ENCODE measurements around the gene PHC2.
"Not testable (repeated sequence)": the region's sequence is repeated elsewhere in the genome, so short reads cannot be mapped to it uniquely, and the experiment has no call there.

Gene PHC2

GRCh38 chr1:33322109-33322508, 108.8 kb downstream of the PHC2 start:
- DNase-seq (ENCODE audit: low spot score in 2 of 2), result no peak
- Histone ChIP-seq H3K9me3 (no peaks in the 10 kb centered on the region), H3K36me3 (replicated peaks) (peaks cover 31% of the 10 kb centered on the region), H3K27me3 (ENCODE audit: low read depth) (peaks cover 14% of the 10 kb centered on the region), H3K4me3 (no peak overlapping the region), H3K4me1 (no peaks in the 10 kb centered on the region)
- in situ Hi-C loops (cut with MboI; ENCODE audit: low sequenced_read_pairs), result no loop called here

- Histone ChIP-seq H3K4me1 (no peaks in the 10 kb centered on the region), H3K36me3 (replicated peaks) (peaks cover 21% of the 10 kb centered on the region), H3K4me3 (no peak overlapping the region), H3K27me3 (ENCODE audit: low read depth) (peaks cover 14% of the 10 kb centered on the region), H3K9me3 (no peaks in the 10 kb centered on the region)
- in situ Hi-C loops (cut with MboI; ENCODE audit: low sequenced_read_pairs), result no loop called here
- DNase-seq (ENCODE audit: low spot score in 2 of 2), result no peak
Observed at GRCh38 chr1:33321178-33321577, 109.7 kb downstream of the PHC2 start.

DNA sequence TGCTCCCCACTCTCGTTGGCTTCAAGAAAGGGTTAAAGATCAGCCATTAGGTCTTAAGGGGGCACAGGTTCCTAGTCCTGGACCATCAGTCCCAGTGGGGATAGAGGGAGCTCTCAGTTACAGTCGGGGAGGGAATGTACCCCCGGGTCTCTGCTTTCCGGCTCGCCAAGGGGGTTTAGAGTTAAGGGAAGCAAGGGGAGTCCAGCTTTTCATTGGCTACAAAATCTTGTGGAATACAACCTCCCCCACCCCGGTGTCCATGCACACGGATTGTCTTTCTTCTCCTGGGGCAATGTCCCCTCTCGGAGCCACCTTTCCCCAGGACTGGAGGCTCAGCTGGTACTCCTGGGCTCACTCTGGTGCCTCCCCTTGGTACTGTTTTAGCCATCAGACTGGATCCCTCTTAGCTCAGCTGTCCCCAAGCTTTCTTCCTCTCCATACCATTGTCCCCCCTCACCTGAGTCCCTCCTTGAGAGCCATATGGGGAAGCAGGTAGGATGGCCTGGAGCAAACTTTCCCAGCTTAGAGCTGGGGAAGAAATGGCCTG, 110.2 kb downstream of the PHC2 start, which contains the start of gene A3GALT2:
Gene A3GALT2 (minus strand): TSS at position 480 of the 547 bp plus-strand sequence. CDS start 0 bp downstream, at position 480.
- Histone ChIP-seq H3K4me3 (no peak within 1 kb of the TSS), H3K9me3 (no peaks in the 10 kb centered on the region), H3K27me3 (ENCODE audit: low read depth) (peaks cover 14% of the 10 kb centered on the region), H3K36me3 (replicated peaks) (peaks cover 16% of the 10 kb centered on the region), H3K4me1 (no peaks in the 10 kb centered on the region)
- no peak for DNase-seq (ENCODE audit: low spot score in 2 of 2)
- in situ Hi-C loops (cut with MboI; ENCODE audit: low sequenced_read_pairs), result no loop called here

GRCh38 chr1:33319949-33320618, 110.8 kb downstream of the PHC2 start:
- Histone ChIP-seq H3K9me3 (no peaks in the 10 kb centered on the region), H3K4me1 (no peaks in the 10 kb centered on the region), H3K27me3 (ENCODE audit: low read depth) (peaks cover 14% of the 10 kb centered on the region), H3K4me3 (no peak overlapping the region), H3K36me3 (replicated peaks) (peaks cover 10% of the 10 kb centered on the region)
- DNase-seq (ENCODE audit: low spot score in 2 of 2), result no peak
- in situ Hi-C loops (cut with MboI; ENCODE audit: low sequenced_read_pairs), result no loop called here

- Histone ChIP-seq H3K4me1 (no peaks in the 10 kb centered on the region), H3K36me3 (replicated peaks) (peaks cover 3% of the 10 kb centered on the region; the same call in 1 of the 2 replicates), H3K27me3 (ENCODE audit: low read depth) (peaks cover 14% of the 10 kb centered on the region), H3K4me3 (no peak overlapping the region), H3K9me3 (no peaks in the 10 kb centered on the region)
- no peak for DNase-seq (ENCODE audit: low spot score in 2 of 2)
- in situ Hi-C loops (cut with MboI; ENCODE audit: low sequenced_read_pairs), result no loop called here
Observed at GRCh38 chr1:33319186-33319948, 111.5 kb downstream of the PHC2 start.

GRCh38 chr1:33317946-33318345, 112.9 kb downstream of the PHC2 start:
- no peaks in the 10 kb centered on the region for H3K4me1 ChIP-seq
- no peaks in the 10 kb centered on the region for H3K36me3 ChIP-seq (replicated peaks)
- H3K4me3 ChIP-seq, result no peak overlapping the region
- H3K27me3 ChIP-seq (ENCODE audit: low read depth), result peaks cover 14% of the 10 kb centered on the region
- in situ Hi-C loops (cut with MboI; ENCODE audit: low sequenced_read_pairs), result no loop called here
- H3K9me3 ChIP-seq, result no peaks in the 10 kb centered on the region
- no peak for DNase-seq (ENCODE audit: low spot score in 2 of 2)

- in situ Hi-C loops (cut with MboI; ENCODE audit: low sequenced_read_pairs), result no loop called here
- peaks cover 14% of the 10 kb centered on the region for H3K27me3 ChIP-seq (ENCODE audit: low read depth)
- H3K4me3 ChIP-seq, result no peak overlapping the region
Observed at GRCh38 chr1:33317354-33317753, 113.5 kb downstream of the PHC2 start.

GRCh38 chr1:33316601-33317000, 114.3 kb downstream of the PHC2 start:
- no peak for DNase-seq (ENCODE audit: low spot score in 2 of 2)
- in situ Hi-C loops (cut with MboI; ENCODE audit: low sequenced_read_pairs), result no loop called here
- no peaks in the 10 kb centered on the region for H3K36me3 ChIP-seq (replicated peaks)
- peaks cover 14% of the 10 kb centered on the region for H3K27me3 ChIP-seq (ENCODE audit: low read depth)
- H3K9me3 ChIP-seq, result no peaks in the 10 kb centered on the region
- H3K4me3 ChIP-seq, result no peak overlapping the region
- H3K4me1 ChIP-seq, result no peaks in the 10 kb centered on the region

More at GRCh38 chr1:33317354-33317753, 113.5 kb downstream of the PHC2 start:
- no peaks in the 10 kb centered on the region for H3K36me3 ChIP-seq (replicated peaks)
- no peaks in the 10 kb centered on the region for H3K9me3 ChIP-seq
- no peaks in the 10 kb centered on the region for H3K4me1 ChIP-seq
- DNase-seq (ENCODE audit: low spot score in 2 of 2), result no peak

- Histone ChIP-seq H3K4me3 (no peak overlapping the region), H3K36me3 (replicated peaks) (no peaks in the 10 kb centered on the region), H3K27me3 (ENCODE audit: low read depth) (peaks cover 14% of the 10 kb centered on the region), H3K4me1 (no peaks in the 10 kb centered on the region), H3K9me3 (no peaks in the 10 kb centered on the region)
- no peak for DNase-seq (ENCODE audit: low spot score in 2 of 2)
- in situ Hi-C loops (cut with MboI; ENCODE audit: low sequenced_read_pairs), result no loop called here
Observed at GRCh38 chr1:33314416-33314815, 116.5 kb downstream of the PHC2 start.

DNA sequence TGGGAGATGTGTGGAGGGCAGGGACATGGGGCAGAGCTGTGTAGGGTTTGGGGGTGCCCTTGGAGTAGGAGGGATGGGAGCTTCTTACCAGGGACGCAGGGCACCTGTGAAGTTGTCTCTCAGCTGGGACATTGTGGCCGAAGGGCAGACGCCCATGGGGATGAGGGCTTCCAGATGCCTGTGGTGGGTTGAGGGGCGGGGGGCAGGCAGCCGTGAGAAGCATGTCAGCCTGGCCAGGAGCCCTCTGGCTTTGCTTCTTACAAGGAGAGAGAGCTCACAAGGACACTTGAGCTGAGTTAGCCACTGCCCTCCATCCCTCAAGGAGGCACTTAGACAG, 118.5 kb downstream of the PHC2 start:
- H3K4me3 ChIP-seq, result no peak overlapping the region
- in situ Hi-C loops (cut with MboI; ENCODE audit: low sequenced_read_pairs), result no loop called here
- no peaks in the 10 kb centered on the region for H3K4me1 ChIP-seq
- H3K9me3 ChIP-seq, result no peaks in the 10 kb centered on the region
- H3K36me3 ChIP-seq (replicated peaks), result no peaks in the 10 kb centered on the region
- H3K27me3 ChIP-seq (ENCODE audit: low read depth), result peaks cover 1% of the 10 kb centered on the region
- no peak for DNase-seq (ENCODE audit: low spot score in 2 of 2)

GRCh38 chr1:33311706-33312412, 119.0 kb downstream of the PHC2 start:
- Histone ChIP-seq H3K36me3 (replicated peaks) (no peaks in the 10 kb centered on the region), H3K4me3 (no peak overlapping the region), H3K27me3 (ENCODE audit: low read depth) (no peaks in the 10 kb centered on the region), H3K4me1 (no peaks in the 10 kb centered on the region), H3K9me3 (no peaks in the 10 kb centered on the region)
- DNase-seq (ENCODE audit: low spot score in 2 of 2), result no peak
- in situ Hi-C loops (cut with MboI; ENCODE audit: low sequenced_read_pairs), result no loop called here

DNA sequence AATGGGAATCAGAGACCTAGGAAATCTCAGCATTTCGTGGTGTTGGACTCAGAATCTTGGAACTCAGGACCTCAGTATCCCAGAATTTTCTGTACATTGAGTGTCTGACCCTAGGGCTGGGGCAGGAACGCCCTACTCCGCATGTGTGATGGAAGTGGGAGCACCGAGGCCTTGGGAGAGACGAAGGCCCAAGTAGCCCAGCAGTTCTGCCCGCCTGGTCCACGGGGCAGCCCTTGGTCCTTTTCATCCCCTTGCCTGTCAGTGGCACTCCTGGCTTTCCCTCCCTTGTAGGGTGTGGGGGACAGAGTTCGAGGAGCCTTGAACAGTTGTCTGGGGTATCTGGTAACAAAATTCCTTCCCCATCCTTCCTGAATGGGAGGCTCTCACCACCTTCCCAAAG, 120.2 kb downstream of the PHC2 start:
- in situ Hi-C loops (cut with MboI; ENCODE audit: low sequenced_read_pairs), result no loop called here
- H3K36me3 ChIP-seq (replicated peaks), result no peaks in the 10 kb centered on the region
- no peaks in the 10 kb centered on the region for H3K27me3 ChIP-seq (ENCODE audit: low read depth)
- H3K9me3 ChIP-seq, result no peaks in the 10 kb centered on the region
- no peaks in the 10 kb centered on the region for H3K4me1 ChIP-seq
- DNase-seq (ENCODE audit: low spot score in 2 of 2), result no peak
- no peak overlapping the region for H3K4me3 ChIP-seq

GRCh38 chr1:33309351-33309750, 121.5 kb downstream of the PHC2 start:
- H3K9me3 ChIP-seq; DNase-seq (ENCODE audit: low spot score in 2 of 2); H3K4me3 ChIP-seq; H3K4me1 ChIP-seq; H3K27me3 ChIP-seq (ENCODE audit: low read depth); H3K36me3 ChIP-seq (replicated peaks); in situ Hi-C loops (cut with MboI; ENCODE audit: low sequenced_read_pairs): not testable (repeated sequence)

DNA sequence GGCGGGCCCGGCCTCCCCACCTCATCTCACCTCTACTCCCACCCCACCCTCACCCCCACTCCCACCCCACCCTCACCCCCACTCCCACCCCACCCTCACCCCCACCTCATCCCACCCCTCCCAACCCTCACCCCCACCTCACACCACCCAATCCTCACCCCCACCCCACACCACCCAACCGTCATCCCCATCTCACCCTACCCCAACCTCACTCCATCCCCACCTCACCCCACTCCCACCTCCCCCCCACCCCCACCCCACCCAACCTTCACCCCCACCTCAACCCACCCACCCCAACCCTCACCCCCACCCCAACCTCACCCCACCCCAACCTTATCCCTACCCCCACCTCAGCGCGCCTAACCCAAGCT, 123.4 kb downstream of the PHC2 start:
- no peaks in the 10 kb centered on the region for H3K27me3 ChIP-seq (ENCODE audit: low read depth)
- no peaks in the 10 kb centered on the region for H3K9me3 ChIP-seq
- DNase-seq (ENCODE audit: low spot score in 2 of 2), result no peak
- H3K36me3 ChIP-seq (replicated peaks), result no peaks in the 10 kb centered on the region
- no peaks in the 10 kb centered on the region for H3K4me1 ChIP-seq
- in situ Hi-C loops (cut with MboI; ENCODE audit: low sequenced_read_pairs), result no loop called here
- H3K4me3 ChIP-seq, result no peak overlapping the region

Data from HAP-1 (cell line).